ENCODE results near the gene STRN4. TPM values are rescaled to one million over a fixed set of nuclear protein-coding genes. Genes with fewer than 3 reads are reported as not detected.
A peak's percentile ranks its signal among the peaks of the same experiment; 100 is the strongest.

STRN4 gene
- total and polyA plus RNA-seq, 9 of the 15 experiments (the other 6 are each of a cell fraction or from before 2014, with no cell fraction given): 0.62 to 83.7 (median 36.9) TPM

DNA sequence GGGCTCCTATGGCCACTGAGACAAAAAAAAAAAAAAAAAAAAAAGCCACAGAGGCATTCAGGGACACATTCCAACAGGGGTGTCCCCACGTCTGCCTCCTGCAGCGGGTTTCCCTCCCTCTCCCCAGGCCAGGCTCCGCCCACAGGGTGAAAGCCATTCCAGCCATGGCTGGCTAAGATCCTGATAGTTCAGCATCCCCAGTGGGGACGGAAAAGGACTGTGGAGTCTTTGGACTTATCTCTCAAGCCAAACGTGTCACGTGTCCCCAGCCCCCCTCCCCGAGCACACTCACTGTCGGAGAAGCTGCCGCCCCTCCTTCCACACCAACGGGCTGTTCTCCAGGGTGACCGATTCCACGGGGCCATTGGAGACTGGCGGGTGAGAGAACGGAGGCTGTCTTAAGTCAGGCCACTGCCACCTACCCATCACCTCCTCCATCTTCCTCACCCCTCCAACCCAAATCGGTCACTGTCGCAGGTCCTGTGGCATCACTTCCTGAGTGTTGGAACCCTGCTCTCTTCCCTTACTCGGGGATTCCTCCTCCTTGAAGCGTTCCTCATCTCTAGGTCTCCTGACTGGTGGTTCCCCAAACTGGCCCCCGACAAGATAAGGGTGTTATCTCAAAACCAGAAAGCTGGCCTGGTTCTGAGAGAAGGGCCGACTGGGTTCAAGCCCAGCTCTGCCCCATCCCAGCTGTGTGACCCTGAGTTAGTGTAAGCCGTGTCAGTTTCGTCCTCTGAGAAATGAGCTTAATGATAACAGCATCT is 9.5 kb downstream of the STRN4 start (continued):
- TF ChIP-seq, protein P1, sequence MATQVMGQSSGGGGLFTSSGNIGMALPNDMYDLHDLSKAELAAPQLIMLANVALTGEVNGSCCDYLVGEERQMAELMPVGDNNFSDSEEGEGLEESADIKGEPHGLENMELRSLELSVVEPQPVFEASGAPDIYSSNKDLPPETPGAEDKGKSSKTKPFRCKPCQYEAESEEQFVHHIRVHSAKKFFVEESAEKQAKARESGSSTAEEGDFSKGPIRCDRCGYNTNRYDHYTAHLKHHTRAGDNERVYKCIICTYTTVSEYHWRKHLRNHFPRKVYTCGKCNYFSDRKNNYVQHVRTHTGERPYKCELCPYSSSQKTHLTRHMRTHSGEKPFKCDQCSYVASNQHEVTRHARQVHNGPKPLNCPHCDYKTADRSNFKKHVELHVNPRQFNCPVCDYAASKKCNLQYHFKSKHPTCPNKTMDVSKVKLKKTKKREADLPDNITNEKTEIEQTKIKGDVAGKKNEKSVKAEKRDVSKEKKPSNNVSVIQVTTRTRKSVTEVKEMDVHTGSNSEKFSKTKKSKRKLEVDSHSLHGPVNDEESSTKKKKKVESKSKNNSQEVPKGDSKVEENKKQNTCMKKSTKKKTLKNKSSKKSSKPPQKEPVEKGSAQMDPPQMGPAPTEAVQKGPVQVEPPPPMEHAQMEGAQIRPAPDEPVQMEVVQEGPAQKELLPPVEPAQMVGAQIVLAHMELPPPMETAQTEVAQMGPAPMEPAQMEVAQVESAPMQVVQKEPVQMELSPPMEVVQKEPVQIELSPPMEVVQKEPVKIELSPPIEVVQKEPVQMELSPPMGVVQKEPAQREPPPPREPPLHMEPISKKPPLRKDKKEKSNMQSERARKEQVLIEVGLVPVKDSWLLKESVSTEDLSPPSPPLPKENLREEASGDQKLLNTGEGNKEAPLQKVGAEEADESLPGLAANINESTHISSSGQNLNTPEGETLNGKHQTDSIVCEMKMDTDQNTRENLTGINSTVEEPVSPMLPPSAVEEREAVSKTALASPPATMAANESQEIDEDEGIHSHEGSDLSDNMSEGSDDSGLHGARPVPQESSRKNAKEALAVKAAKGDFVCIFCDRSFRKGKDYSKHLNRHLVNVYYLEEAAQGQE (IDR thresholded peaks at IDR 0.05; ENCODE audit: borderline replicate concordance): peak; percentile 90
- TF ChIP-seq, protein P1 (CRISPR knock-in tag; IDR thresholded peaks at IDR 0.05; ENCODE audit: low read depth): peak; percentile 69; the same call in 1 of the 2 replicates
- TF ChIP-seq, protein P2, sequence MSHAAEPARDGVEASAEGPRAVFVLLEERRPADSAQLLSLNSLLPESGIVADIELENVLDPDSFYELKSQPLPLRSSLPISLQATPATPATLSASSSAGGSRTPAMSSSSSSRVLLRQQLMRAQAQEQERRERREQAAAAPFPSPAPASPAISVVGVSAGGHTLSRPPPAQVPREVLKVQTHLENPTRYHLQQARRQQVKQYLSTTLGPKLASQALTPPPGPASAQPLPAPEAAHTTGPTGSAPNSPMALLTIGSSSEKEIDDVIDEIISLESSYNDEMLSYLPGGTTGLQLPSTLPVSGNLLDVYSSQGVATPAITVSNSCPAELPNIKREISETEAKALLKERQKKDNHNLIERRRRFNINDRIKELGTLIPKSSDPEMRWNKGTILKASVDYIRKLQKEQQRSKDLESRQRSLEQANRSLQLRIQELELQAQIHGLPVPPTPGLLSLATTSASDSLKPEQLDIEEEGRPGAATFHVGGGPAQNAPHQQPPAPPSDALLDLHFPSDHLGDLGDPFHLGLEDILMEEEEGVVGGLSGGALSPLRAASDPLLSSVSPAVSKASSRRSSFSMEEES (CRISPR knock-in tag; IDR thresholded peaks at IDR 0.05): peak; percentile 92
- TF ChIP-seq ZSCAN32 (CRISPR knock-in tag; IDR thresholded peaks at IDR 0.05) (no peak), E2F3 (CRISPR knock-in tag; IDR thresholded peaks at IDR 0.05) (no peak), TAL1 (IDR thresholded peaks at IDR 0.05) (no peak), ZNF766 (CRISPR knock-in tag; conservative IDR thresholded peaks at IDR 0.05) (0 out of 2 replicates have a peak, but pooled peaks have one; percentile 61), HCFC1 (IDR thresholded peaks at IDR 0.05; ENCODE audit: low read depth, low read length) (no peak)
- TF ChIP-seq, protein P3, sequence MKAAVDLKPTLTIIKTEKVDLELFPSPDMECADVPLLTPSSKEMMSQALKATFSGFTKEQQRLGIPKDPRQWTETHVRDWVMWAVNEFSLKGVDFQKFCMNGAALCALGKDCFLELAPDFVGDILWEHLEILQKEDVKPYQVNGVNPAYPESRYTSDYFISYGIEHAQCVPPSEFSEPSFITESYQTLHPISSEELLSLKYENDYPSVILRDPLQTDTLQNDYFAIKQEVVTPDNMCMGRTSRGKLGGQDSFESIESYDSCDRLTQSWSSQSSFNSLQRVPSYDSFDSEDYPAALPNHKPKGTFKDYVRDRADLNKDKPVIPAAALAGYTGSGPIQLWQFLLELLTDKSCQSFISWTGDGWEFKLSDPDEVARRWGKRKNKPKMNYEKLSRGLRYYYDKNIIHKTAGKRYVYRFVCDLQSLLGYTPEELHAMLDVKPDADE (conservative IDR thresholded peaks at IDR 0.05; ENCODE audit: control insufficient read depth, low read depth, low read length): no peak
- TF ChIP-seq, protein P4, sequence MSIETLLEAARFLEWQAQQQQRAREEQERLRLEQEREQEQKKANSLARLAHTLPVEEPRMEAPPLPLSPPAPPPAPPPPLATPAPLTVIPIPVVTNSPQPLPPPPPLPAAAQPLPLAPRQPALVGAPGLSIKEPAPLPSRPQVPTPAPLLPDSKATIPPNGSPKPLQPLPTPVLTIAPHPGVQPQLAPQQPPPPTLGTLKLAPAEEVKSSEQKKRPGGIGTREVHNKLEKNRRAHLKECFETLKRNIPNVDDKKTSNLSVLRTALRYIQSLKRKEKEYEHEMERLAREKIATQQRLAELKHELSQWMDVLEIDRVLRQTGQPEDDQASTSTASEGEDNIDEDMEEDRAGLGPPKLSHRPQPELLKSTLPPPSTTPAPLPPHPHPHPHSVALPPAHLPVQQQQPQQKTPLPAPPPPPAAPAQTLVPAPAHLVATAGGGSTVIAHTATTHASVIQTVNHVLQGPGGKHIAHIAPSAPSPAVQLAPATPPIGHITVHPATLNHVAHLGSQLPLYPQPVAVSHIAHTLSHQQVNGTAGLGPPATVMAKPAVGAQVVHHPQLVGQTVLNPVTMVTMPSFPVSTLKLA (conservative IDR thresholded peaks at IDR 0.05): peak; percentile 62 to 76; a peak in 3 of 4 replicates
- TF ChIP-seq, protein P5, sequence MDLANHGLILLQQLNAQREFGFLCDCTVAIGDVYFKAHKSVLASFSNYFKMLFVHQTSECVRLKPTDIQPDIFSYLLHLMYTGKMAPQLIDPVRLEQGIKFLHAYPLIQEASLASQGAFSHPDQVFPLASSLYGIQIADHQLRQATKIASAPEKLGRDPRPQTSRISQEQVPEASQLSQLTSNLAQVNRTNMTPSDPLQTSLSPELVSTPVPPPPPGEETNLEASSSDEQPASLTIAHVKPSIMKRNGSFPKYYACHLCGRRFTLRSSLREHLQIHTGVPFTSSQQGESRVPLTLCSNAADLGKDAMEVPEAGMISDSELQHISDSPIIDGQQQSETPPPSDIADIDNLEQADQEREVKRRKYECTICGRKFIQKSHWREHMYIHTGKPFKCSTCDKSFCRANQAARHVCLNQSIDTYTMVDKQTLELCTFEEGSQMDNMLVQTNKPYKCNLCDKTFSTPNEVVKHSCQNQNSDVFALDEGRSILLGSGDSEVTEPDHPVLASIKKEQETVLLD (IDR thresholded peaks at IDR 0.05): peak; percentile 68; the same call in 1 of the 2 replicates
